K562 (cell line): ENCODE data around the gene TUT4. TPM values are rescaled to one million over a fixed set of nuclear protein-coding genes. Genes with fewer than 3 reads are reported as not detected.

Experiments used
- BCL6 ChIP-seq: fragments of 250-450 bp; sonication (Bioruptor Pico); IDR thresholded peaks from 2 replicates; pipeline ENCODE4 v1.4.0; 2020
- CBX1 ChIP-seq: sonication (generic); IDR thresholded peaks from 2 replicates; pipeline ENCODE4 v1.6.1; 2016; ENCODE audit warnings: antibody characterized with exemption, low read depth, mild to moderate bottlenecking
- ELF2 ChIP-seq: fragments of 250-450 bp; sonication (Bioruptor Pico); IDR thresholded peaks from 2 replicates; pipeline ENCODE4 v1.5.0; 2021; ENCODE audit warnings: mild to moderate bottlenecking
- HNRNPL ChIP-seq: fragments of 200-400 bp; formaldehyde crosslinking; IDR thresholded peaks from 2 replicates; pipeline ENCODE4 v1.6.1; 2017; ENCODE audit warnings: low read depth, mild to moderate bottlenecking, low read length
- MED1 ChIP-seq: sonication (generic); formaldehyde crosslinking; IDR thresholded peaks from 2 replicates; pipeline ENCODE4 v1.8.1; 2023; ENCODE audit warnings: missing genetic modification reagents, borderline replicate concordance
- POLR2A ChIP-seq: fragments of 450-650 bp; conservative IDR thresholded peaks from 2 replicates; pipeline ENCODE4 v1.6.1; 2016
- PURB ChIP-seq: sonication (generic); formaldehyde crosslinking; IDR thresholded peaks from 2 replicates; pipeline ENCODE4 v1.9.0; 2021; ENCODE audit warnings: low read depth, mild to moderate bottlenecking, missing genetic modification reagents
- RFX7 ChIP-seq: fragments of 250-450 bp; sonication (Bioruptor Pico); IDR thresholded peaks from 2 replicates; pipeline ENCODE4 v1.5.1; 2021; ENCODE audit warnings: mild to moderate bottlenecking
- SAFB ChIP-seq: fragments of 200-400 bp; formaldehyde crosslinking; IDR thresholded peaks from 2 replicates; pipeline ENCODE4 v1.6.1; 2017; ENCODE audit warnings: low read depth, low read length, borderline replicate concordance
- SETDB1 ChIP-seq: IDR thresholded peaks from one replicate; pipeline ENCODE4 v1.6.1; 2012; ENCODE audit warnings: low read length, control low read depth, inconsistent platforms
- SLC30A9 ChIP-seq: fragments of 250-450 bp; sonication (Bioruptor Pico); IDR thresholded peaks from 2 replicates; pipeline ENCODE4 v1.8.0; 2022; ENCODE audit warnings: mild to moderate bottlenecking, moderate library complexity
- TEAD4 ChIP-seq, 2 experiments: sonication (generic) in 1 of 2; formaldehyde crosslinking in 1 of 2; IDR thresholded peaks; 2 replicates each; pipeline versions ENCODE4 v1.6.1 to v1.8.0; 2012 to 2022; ENCODE audit warnings: borderline replicate concordance in 1 of 2, inconsistent platforms in 1 of 2, low read length in 1 of 2, mild to moderate bottlenecking in 1 of 2, missing genetic modification reagents in 1 of 2
- ZFPM2 ChIP-seq: fragments of 250-450 bp; sonication (Bioruptor Pico); IDR thresholded peaks from 2 replicates; pipeline ENCODE4 v1.5.1; 2022; ENCODE audit warnings: mild to moderate bottlenecking
- ZNF133 ChIP-seq: fragments of 250-450 bp; sonication (Bioruptor Pico); IDR thresholded peaks from 2 replicates; pipeline ENCODE4 v1.4.0; 2020; ENCODE audit warnings: mild to moderate bottlenecking
- ZNF586 ChIP-seq: fragments of 450-650 bp; formaldehyde crosslinking; conservative IDR thresholded peaks from 2 replicates; pipeline ENCODE4 v1.4.0; 2020; ENCODE audit warnings: mild to moderate bottlenecking, moderate library complexity
- ZNF707 ChIP-seq: fragments of 250-450 bp; sonication (Bioruptor Pico); conservative IDR thresholded peaks from 2 replicates; pipeline ENCODE4 v1.8.0; 2022; ENCODE audit warnings: inconsistent platforms, mild to moderate bottlenecking, moderate library complexity
- polyA plus RNA-seq, 8 experiments: library from polyadenylated mRNA; depleted of rRNA in 4 of 8; stranded (reverse) in 5 of 8; unstranded in 3 of 8; fragments of >200 nt; fragmentation: Nextera tagmentation in 2 of 8; fragmentation: Illumina TruSeq in 1 of 8; extraction: Ambion mirVana in 2 of 8; extraction: Trizol in 1 of 8; gene quantifications; 2 replicates each; pipeline versions ENCODE4 v1.2.1 to v1.2.3, GENCODE V29; 2011 to 2014; ENCODE audit warnings: inconsistent platforms in 1 of 8, missing spikeins in 1 of 8
- total RNA-seq, 7 experiments: library from RNA; depleted of rRNA in 6 of 7; stranded (reverse); fragments of >200 nt in 6 of 7; fragmentation: Illumina TruSeq in 2 of 7; extraction: Trizol in 2 of 7; gene quantifications; 2 replicates each; pipeline versions ENCODE4 v1.2.1 to v1.2.3, GENCODE V29; 2011 to 2021; ENCODE audit warnings: low replicate concordance in 1 of 7
- TF ChIP-seq, protein P1 (sequence below): fragments of 150-350 bp; conservative IDR thresholded peaks from 2 replicates; pipeline ENCODE4 v1.6.1; 2014; ENCODE audit warnings: low read length
- TF ChIP-seq, protein P2 (sequence below): fragments of 250-450 bp; sonication (Bioruptor Pico); IDR thresholded peaks from 2 replicates; pipeline ENCODE4 v1.9.0; 2021; ENCODE audit warnings: mild to moderate bottlenecking, inconsistent platforms
- TF ChIP-seq, protein P3 (sequence below), 2 experiments: IDR thresholded peaks in 1 of 2; conservative IDR thresholded peaks in 1 of 2; 2 replicates each; pipeline ENCODE4 v1.6.1; 2016; ENCODE audit warnings: low read depth in 2 of 2, mild to moderate bottlenecking in 1 of 2, missing compliant biosample characterization in 1 of 2, missing genetic modification characterization in 1 of 2, moderate library complexity in 1 of 2
- TF ChIP-seq, protein P4 (sequence below): fragments of 250-450 bp; sonication (Bioruptor Pico); IDR thresholded peaks from 2 replicates; pipeline ENCODE4 v1.8.0; 2022; ENCODE audit warnings: moderate library complexity, mild to moderate bottlenecking, inconsistent platforms

Gene TUT4
- total and polyA plus RNA-seq, 9 of the 15 experiments (the other 6 are each of a cell fraction or from before 2014, with no cell fraction given), result 15.8 to 53.5 (median 36.7) TPM

DNA sequence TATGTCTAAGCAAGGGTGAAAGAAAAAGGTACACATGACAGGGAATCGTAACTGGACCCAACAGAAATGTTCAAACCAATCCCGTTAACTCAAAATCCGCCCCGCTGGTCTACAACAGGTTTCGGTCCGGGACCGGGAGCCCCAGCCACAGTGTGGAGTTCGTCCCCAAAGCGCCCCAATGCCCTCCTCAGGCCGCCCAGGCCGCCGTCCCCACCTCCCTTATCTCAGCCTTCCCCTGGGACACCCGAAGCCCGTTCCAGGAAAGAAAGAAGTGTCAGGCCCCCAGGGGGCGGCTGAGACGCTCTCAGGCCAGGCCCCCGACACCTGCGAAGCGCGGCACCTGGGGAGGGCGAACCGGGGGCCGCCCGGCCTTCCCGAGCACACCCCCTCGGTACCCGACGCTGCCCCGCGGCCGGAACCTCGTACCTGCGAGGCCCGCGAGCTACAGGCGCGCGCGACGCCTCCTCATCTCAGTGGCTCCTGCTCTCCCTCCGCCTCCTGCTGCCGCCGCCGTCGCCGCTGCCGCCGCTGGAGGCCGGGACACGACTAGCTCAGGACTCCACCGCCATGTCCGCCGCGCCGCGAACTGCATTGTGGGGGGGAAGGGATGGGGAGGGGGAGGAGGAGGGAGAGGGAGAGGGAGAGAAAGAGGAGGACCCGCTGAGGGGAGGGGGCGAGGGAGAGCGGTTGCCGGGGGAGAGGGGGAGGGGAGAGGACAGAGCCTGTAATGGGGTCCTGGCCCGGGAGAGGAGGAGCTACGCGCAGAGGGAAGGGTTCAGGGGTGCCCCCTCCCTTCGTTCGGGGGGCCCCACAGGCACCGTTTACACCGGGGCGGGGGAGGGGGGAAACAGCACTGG is at the start of gene TUT4 (continued):
- TF ChIP-seq MED1 (CRISPR knock-in tag) (no peak), CBX1 (peak; percentile 74; the same call in 1 of the 2 replicates), PURB (no peak), SAFB (peak; percentile 10; the same call in 1 of the 2 replicates), SETDB1 (no peak), ELF2 (CRISPR knock-in tag) (no peak), POLR2A (peak; percentile 87), ZNF586 (CRISPR knock-in tag) (no peak), SLC30A9 (CRISPR knock-in tag) (no peak), ZNF133 (CRISPR knock-in tag) (no peak), RFX7 (CRISPR knock-in tag) (no peak), TEAD4 (IDR thresholded peaks at IDR 0.05; ENCODE audit: low read length) (no peak; the same call in 1 of the 2 replicates), TEAD4 (CRISPR knock-in tag; IDR thresholded peaks at IDR 0.05; ENCODE audit: borderline replicate concordance) (no peak), ZFPM2 (CRISPR knock-in tag) (no peak), HNRNPL (peak; percentile 50; the same call in 1 of the 2 replicates), BCL6 (CRISPR knock-in tag) (no peak), ZNF707 (CRISPR knock-in tag) (no peak)
- TF ChIP-seq, protein P1, sequence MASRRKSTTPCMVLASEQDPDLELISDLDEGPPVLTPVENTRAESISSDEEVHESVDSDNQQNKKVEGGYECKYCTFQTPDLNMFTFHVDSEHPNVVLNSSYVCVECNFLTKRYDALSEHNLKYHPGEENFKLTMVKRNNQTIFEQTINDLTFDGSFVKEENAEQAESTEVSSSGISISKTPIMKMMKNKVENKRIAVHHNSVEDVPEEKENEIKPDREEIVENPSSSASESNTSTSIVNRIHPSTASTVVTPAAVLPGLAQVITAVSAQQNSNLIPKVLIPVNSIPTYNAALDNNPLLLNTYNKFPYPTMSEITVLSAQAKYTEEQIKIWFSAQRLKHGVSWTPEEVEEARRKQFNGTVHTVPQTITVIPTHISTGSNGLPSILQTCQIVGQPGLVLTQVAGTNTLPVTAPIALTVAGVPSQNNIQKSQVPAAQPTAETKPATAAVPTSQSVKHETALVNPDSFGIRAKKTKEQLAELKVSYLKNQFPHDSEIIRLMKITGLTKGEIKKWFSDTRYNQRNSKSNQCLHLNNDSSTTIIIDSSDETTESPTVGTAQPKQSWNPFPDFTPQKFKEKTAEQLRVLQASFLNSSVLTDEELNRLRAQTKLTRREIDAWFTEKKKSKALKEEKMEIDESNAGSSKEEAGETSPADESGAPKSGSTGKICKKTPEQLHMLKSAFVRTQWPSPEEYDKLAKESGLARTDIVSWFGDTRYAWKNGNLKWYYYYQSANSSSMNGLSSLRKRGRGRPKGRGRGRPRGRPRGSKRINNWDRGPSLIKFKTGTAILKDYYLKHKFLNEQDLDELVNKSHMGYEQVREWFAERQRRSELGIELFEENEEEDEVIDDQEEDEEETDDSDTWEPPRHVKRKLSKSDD, result no peak
- TF ChIP-seq, protein P2, sequence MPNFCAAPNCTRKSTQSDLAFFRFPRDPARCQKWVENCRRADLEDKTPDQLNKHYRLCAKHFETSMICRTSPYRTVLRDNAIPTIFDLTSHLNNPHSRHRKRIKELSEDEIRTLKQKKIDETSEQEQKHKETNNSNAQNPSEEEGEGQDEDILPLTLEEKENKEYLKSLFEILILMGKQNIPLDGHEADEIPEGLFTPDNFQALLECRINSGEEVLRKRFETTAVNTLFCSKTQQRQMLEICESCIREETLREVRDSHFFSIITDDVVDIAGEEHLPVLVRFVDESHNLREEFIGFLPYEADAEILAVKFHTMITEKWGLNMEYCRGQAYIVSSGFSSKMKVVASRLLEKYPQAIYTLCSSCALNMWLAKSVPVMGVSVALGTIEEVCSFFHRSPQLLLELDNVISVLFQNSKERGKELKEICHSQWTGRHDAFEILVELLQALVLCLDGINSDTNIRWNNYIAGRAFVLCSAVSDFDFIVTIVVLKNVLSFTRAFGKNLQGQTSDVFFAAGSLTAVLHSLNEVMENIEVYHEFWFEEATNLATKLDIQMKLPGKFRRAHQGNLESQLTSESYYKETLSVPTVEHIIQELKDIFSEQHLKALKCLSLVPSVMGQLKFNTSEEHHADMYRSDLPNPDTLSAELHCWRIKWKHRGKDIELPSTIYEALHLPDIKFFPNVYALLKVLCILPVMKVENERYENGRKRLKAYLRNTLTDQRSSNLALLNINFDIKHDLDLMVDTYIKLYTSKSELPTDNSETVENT (CRISPR knock-in tag), result peak; percentile 78; the same call in 1 of the 2 replicates
- TF ChIP-seq, protein P3, sequence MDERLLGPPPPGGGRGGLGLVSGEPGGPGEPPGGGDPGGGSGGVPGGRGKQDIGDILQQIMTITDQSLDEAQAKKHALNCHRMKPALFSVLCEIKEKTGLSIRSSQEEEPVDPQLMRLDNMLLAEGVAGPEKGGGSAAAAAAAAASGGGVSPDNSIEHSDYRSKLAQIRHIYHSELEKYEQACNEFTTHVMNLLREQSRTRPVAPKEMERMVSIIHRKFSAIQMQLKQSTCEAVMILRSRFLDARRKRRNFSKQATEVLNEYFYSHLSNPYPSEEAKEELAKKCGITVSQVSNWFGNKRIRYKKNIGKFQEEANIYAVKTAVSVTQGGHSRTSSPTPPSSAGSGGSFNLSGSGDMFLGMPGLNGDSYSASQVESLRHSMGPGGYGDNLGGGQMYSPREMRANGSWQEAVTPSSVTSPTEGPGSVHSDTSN (CRISPR knock-in tag; IDR thresholded peaks at IDR 0.05; ENCODE audit: low read depth), result no peak
- TF ChIP-seq, protein P3 (tag; conservative IDR thresholded peaks at IDR 0.05; ENCODE audit: low read depth), result no peak
- TF ChIP-seq, protein P4, sequence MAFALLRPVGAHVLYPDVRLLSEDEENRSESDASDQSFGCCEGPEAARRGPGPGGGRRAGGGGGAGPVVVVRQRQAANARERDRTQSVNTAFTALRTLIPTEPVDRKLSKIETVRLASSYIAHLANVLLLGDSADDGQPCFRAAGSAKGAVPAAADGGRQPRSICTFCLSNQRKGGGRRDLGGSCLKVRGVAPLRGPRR, result no peak
